ENCODE data around the gene TMEM120B.

Gene TMEM120B

GRCh38 chr12:121823101-121823726, 110.7 kb downstream of the TMEM120B start:
- no peak for DNase-seq

DNA sequence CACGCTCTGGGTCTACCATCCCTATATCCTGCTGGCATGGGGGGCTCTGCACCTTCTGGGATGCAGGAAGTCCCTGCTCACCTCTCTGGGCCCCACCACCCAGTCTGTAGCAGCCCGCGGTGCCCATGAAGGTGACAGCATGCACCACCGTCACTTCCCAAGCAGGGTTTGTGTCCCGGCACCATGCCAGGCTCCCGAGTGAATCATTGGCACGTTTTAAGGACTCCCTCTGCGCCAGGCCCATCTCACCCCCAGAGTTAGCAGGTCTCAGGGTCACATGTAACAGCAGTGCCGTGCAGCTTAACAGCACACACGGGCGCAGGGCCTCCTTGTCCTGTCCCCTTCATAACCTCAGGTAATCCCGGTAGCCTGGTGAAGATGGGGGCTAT, 111.2 kb downstream of the TMEM120B start:
- no peak for DNase-seq

DNA sequence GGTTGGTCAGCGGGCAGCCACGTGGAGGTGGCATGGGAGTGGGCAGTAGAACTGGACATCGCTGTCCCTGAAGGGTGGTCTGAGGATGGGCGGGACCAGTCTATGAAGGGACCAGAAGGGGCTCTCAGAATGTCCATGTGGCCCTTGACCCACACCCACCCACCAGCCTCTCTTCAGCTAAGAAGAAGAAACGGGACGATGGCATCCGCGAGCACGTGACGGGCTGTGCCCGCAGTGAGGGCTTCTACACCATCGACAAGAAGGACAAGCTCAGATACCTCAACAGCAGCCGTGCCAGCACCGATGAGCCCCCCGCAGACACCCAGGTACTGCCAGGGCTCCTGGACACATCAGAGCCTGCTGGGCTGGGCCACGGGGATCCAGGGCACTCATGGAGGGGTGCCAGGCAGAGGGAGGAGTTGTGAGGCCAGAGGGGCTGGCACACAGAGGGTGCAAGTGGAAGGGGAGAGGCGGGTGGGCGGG, 112.5 kb downstream of the TMEM120B start:
- no peak for DNase-seq

DNA sequence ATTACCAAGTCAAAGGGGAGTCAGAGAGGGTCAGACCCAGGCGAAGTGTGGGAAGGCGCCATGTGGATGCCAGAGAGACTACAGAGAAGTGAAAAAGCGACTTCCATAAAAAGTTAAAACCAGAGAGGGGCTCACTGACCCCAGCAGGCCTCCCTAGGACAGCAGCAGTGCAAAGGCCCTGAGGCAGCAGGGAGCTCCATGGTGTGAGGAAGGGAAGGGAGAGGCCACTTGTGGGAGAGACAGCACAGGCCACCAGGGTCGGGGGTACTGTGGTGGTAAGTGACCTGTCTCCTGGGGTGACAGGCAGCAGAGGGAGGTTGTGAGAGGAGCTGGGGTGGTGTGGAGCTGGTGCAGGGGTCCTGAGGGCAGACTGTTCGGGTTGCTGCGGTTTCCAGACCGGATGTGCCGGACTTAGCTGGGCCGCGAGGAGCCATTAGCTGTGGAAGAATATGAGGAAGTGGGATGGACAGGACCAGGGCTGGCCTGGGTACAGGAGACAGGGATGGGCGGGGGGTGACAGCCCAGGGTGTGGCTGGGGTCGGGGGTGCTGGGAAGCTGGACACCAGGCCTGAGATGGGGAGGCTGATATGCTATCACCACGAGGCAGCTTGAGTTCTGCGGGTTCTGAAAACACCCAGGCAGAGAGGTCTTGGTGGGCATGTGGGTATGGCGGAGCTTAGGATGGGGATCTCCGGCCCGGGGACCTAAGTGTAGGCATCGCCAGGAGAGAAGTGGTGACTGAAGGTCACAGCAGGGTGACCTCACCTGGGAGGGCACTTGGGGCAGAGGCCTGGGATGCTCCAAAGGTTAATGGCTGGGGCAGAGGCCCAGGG, 114.0 kb downstream of the TMEM120B start:
- no peak for DNase-seq

GRCh38 chr12:121827351-121828099, 115.0 kb downstream of the TMEM120B start:
- DNase-seq, result no peak

GRCh38 chr12:121828306-121828705, 115.8 kb downstream of the TMEM120B start:
- no peak for DNase-seq

DNA sequence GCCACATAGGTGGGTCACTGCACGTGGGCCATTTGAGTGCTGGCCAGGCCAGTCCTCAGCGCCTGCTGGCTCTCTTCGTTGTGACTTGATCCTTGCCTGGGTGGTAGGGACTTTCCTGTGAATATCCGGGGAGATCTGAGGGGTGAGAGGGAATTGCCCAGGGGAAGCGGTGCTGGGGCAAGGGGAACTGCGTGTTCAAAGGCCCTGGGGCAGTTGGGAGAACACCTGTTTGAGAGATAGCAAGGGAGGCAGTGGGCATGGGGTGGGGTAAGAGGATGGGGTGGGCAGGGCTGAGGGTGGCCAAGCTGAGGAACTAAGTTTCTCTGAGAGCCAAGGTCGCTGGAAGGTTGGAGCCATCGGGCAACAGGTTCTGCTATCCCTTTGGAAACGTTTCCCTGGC, 116.3 kb downstream of the TMEM120B start:
- DNase-seq, result no peak

DNA sequence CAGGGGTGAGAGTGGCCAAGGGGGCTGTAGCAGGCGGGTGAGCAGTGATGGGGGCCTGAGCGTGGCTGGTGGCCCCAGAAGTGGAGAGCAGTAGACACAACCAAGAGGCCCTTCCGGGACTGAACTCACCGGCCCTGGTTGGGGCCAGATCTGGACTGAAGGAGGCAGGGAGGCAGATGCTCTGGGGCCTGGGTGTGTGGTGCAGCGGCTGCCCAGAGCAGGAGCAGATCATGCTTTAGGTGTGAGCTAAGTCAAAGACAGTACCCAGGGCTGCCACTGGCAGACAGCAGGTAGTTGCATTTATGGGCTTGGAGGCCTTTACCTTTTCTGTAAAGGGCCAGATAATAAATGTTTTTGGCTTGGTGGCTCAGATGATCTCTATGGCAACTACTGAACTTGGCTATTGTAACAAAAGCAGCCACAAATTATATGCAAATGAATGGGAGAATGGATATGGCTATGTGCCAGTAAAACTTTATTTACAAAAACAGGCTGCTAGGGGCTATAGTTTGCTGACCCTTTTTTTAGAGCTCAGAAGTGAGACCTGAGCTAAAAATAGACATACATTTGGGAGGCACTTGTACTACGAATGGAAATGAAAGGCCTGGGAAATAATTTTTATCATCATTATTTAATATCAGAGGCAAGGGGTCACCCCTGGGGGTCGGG, 116.8 kb downstream of the TMEM120B start:
- no peak for DNase-seq

DNA sequence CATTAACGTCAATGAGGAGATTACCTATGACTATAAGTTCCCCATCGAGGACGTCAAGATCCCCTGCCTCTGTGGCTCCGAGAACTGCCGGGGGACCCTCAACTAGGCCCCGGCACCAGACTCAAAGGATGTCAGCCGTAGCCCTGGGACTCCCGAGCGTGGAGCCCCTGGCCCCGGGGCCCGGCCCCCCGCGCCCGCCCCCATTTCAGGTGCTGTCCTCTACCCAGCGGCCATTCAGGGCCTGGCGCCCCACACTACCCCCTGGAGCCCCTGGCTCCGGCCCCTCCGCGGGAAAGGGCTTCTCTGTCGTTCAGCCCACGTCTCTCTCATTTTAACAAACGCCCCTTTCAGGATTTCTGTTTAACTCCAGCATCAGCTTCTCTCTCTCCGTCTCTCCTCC, 117.6 kb downstream of the TMEM120B start:
- no peak for DNase-seq

DNA sequence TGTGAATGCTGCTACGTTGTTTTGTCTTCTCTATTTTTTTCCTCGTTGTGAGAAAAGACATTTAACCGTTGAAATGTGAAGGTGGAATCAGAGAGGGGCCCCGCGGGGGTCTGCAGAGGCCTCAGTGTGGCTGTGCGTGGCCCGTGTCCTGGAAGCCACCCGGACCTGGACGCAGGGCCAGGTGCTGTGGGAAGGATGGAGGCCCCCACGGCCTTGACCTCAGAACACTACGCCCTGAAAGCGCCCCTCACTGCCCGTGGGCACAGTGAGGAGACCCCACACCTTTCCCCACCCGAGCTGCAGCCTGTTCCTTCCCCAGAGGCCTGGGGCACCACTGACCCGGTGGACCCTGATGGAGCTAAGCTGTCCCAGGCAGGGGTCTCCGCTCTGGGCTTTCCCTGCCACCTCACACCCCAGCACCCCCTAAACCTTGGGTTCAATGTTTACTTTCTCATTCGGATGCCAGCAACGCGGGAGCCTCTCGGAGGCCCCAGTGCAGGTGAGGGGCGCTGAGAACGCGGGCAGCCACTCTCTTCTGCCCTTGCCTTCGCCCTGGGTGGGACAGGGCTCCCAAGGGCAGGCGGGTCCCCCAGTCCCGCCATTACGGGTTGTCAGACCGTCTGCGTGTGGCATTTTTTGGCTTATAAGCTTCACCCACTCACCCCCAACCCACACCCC, 118.2 kb downstream of the TMEM120B start:
- no peak for DNase-seq
